Mesendoderm (in vitro differentiated cells): Measurements from ENCODE around the gene CDC42EP4.
"Not testable (repeated sequence)": the region's sequence is repeated elsewhere in the genome, so short reads cannot be mapped to it uniquely, and the experiment has no call there.

Experiments
- DNase-seq: peaks from one replicate; pipeline ENCODE4 v3.0.0; 2013
- H2AK5ac ChIP-seq: 2 replicates; pipeline ENCODE4 v1.6.1; 2013; ENCODE audit warnings: low read length, inconsistent platforms
- H2BK120ac ChIP-seq: 2 replicates; pipeline ENCODE4 v1.6.1; 2013; ENCODE audit warnings: low read depth, mild to moderate bottlenecking, low read length, moderate library complexity, mixed read lengths
- H2BK15ac ChIP-seq: replicated peaks from 2 replicates; pipeline ENCODE4 v1.6.1; 2013; ENCODE audit warnings: low read depth, mild to moderate bottlenecking, moderate library complexity
- H2BK5ac ChIP-seq: 2 replicates; pipeline ENCODE4 v1.6.1; 2013; ENCODE audit warnings: low read length, inconsistent platforms
- H3K18ac ChIP-seq: 2 replicates; pipeline ENCODE4 v1.6.1; 2013; ENCODE audit warnings: mild to moderate bottlenecking, low read length, mixed read lengths
- H3K23ac ChIP-seq: one replicate; pipeline ENCODE4 v1.6.1; 2013; ENCODE audit warnings: low read length
- H3K27ac ChIP-seq: 2 replicates; pipeline ENCODE4 v1.5.1; 2013; ENCODE audit warnings: low read depth, mild to moderate bottlenecking, inconsistent platforms, low read length, moderate library complexity
- H3K27me3 ChIP-seq: 2 replicates; pipeline ENCODE4 v1.6.1; 2013; ENCODE audit warnings: low read length, control low read depth, mild to moderate bottlenecking, inconsistent platforms; ENCODE audit not compliant: insufficient read depth, poor library complexity
- H3K36me3 ChIP-seq: 2 replicates; pipeline ENCODE4 v1.6.1; 2013; ENCODE audit warnings: low read length, inconsistent platforms; ENCODE audit not compliant: control insufficient read depth, insufficient read depth
- H3K4ac ChIP-seq: one replicate; pipeline ENCODE4 v1.6.1; 2013; ENCODE audit warnings: low read depth, mild to moderate bottlenecking, low read length, moderate library complexity
- H3K4me1 ChIP-seq: 2 replicates; pipeline ENCODE4 v1.6.1; 2013; ENCODE audit warnings: low read depth, low read length, inconsistent platforms; ENCODE audit not compliant: control insufficient read depth
- H3K4me2 ChIP-seq: 2 replicates; pipeline ENCODE4 v1.6.1; 2013; ENCODE audit warnings: low read length
- H3K4me3 ChIP-seq: 2 replicates; pipeline ENCODE4 v1.5.1; 2013; ENCODE audit warnings: mild to moderate bottlenecking, low read length
- H3K56ac ChIP-seq: one replicate; pipeline ENCODE4 v1.6.1; 2013; ENCODE audit warnings: low read length
- H3K79me1 ChIP-seq: 2 replicates; pipeline ENCODE4 v1.6.1; 2013; ENCODE audit warnings: low read length, inconsistent platforms
- H3K79me2 ChIP-seq: 2 replicates; pipeline ENCODE4 v1.6.1; 2013; ENCODE audit warnings: mild to moderate bottlenecking, low read length; ENCODE audit not compliant: control insufficient read depth, insufficient read depth
- H3K9ac ChIP-seq: 2 replicates; pipeline ENCODE4 v1.6.1; 2013; ENCODE audit warnings: low read length, inconsistent platforms
- H4K5ac ChIP-seq: one replicate; pipeline ENCODE4 v1.6.1; 2013; ENCODE audit warnings: low read length
- H4K8ac ChIP-seq: one replicate; pipeline ENCODE4 v1.6.1; 2013; ENCODE audit warnings: low read depth, mild to moderate bottlenecking, control low read depth, low read length, moderate library complexity
- WGBS: extraction: QIAGEN DNeasy Blood & Tissue Kit; methylation state at CpG from one replicate; pipeline ENCODE4 v1.1.7; 2013; ENCODE audit warnings: low lambda C conversion rate, missing lambda C conversion rate; ENCODE audit not compliant: insufficient coverage; ENCODE audit errors: extremely low coverage; 5-methylcytosine and 5-hydroxymethylcytosine counted together

CDC42EP4 gene

DNA sequence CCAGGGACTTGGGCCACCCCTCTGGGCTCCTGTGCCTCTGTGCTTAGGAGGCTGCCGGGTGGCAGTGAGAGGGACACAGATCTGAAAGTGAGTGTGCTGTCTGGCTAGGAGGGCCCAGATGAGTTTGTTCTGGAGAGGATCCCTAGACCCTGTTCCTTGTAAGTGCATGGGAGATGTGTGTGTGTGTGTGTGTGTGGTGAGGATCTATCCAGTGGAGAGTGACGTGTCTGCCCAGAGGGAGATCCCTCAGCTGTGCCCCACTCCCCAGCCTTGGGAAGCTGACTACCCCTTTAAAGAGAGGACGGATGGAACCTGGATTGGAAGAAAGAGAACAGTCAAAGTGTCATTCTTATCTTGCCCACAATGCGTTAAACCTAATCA is 25.5 kb upstream of the CDC42EP4 start:
- H2AK5ac ChIP-seq: no peak overlapping the region
- peaks cover 4% of the 10 kb centered on the region for H3K4me1 ChIP-seq
- H3K56ac ChIP-seq: no peak overlapping the region
- H2BK120ac ChIP-seq: no peak overlapping the region
- no peak overlapping the region for H3K18ac ChIP-seq
- no peak overlapping the region for H2BK15ac ChIP-seq
- no peaks in the 10 kb centered on the region for H3K27me3 ChIP-seq
- no CpG with 5 or more reads among the region's 4 CpGs for WGBS
- no peaks in the 10 kb centered on the region for H3K36me3 ChIP-seq
- DNase-seq: no peak
- H4K8ac ChIP-seq: no peak overlapping the region
- H3K4me2 ChIP-seq: no peak overlapping the region
- no peak overlapping the region for H3K23ac ChIP-seq
- no peaks in the 10 kb centered on the region for H3K79me2 ChIP-seq
- no peak overlapping the region for H4K5ac ChIP-seq
- no peak overlapping the region for H3K27ac ChIP-seq
- H3K79me1 ChIP-seq: no peaks in the 10 kb centered on the region
- H2BK5ac ChIP-seq: no peak overlapping the region
- no peak overlapping the region for H3K9ac ChIP-seq
- H3K4me3 ChIP-seq: no peak overlapping the region
- no peak overlapping the region for H3K4ac ChIP-seq

DNA sequence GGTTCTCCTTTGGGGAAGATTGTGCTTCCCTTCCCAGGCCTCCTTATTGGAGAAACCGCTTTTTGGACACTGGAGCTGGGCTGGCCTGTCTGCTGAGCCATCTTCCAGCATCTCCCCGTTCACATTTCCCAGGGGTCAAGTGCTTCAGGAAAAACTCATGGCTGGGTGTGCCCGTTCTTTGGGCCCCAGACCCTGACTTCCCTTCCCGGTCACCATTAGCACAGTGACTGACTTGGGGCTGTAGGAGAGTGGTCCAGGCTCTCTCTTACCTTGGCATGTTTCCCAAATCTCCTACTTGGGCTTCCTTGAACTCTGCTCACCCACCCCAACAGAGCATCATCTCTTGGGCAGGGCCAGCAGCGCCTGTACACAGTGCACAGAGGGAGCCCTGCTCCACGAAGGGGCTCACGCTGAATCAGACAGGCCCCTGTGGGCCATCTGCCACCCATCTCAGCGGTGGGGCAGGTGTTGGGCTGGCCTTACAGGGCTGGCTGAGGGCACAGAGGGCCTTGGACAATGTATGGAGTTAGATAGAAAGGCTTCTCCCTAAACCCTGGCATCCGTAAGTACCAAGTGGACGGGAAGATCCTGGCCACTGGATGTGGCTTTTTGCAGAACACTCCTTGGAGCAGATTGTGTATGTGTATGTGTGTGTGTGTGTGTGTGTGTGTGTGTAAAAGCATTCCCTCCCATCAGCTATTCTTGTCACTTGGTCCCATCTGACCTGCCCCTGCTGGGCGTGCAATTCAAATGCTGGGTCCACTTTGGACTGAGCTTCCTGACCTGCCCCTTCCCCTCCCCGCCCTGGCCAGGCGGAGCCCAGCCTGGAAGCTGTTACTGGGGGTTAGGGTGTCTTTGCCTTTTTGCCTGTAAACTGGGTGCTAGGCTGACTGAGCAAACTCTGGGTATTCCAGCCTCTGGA is 24.9 kb upstream of the CDC42EP4 start:
- Histone ChIP-seq H3K56ac (no peak overlapping the region), H3K27ac (no peak overlapping the region), H2AK5ac (no peak overlapping the region), H3K4me2 (no peak overlapping the region), H4K5ac (no peak overlapping the region), H3K4me1 (peaks cover 1% of the 10 kb centered on the region), H3K4me3 (no peak overlapping the region), H2BK5ac (no peak overlapping the region), H3K27me3 (no peaks in the 10 kb centered on the region), H3K18ac (no peak overlapping the region), H3K4ac (no peak overlapping the region), H2BK15ac (no peak overlapping the region), H3K23ac (no peak overlapping the region), H3K9ac (no peak overlapping the region), H4K8ac (no peak overlapping the region), H2BK120ac (no peak overlapping the region), H3K36me3 (no peaks in the 10 kb centered on the region), H3K79me2 (no peaks in the 10 kb centered on the region), H3K79me1 (no peaks in the 10 kb centered on the region)
- no CpG with 5 or more reads among the region's 13 CpGs for WGBS
- no peak for DNase-seq

DNA sequence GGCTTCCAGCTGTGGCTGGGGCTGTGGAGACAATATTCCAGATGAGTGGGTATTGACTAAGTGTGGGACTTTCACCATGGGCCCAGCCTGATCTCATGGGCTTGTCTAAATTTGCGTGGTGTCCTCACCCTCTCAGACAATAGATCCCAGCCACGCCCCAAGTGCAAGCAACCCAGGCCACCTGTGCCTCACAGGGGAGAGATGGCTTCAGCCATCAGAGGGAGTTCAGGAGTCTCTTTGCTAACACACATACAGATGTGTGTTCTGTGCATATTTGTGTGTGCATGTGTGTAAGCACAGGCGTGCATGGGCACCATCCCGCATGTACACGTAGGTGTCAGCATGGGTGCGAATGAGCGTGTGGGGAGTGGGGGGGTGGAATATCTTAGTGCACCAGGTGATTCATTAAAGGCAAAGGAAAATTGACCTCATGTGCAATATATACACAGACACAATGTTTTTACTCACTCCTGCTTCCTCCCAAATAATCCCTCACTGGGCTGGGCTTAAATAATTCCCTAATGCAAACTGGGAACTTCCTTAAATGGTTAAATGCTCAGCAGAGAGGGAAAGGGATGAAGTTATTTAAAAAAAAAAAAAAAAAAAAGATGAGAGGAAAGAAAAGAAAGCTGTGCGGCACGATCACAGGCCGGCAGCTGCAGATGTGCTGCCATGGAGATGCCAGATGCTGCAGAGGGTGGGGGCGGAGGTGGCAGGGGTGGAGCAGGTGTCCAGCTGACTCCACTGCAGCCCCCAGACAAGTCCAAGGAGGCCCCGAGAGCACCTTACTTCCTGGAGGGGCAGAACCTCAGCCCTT is 24.0 kb upstream of the CDC42EP4 start:
- Histone ChIP-seq H3K4ac (no peak overlapping the region), H2BK120ac (no peak overlapping the region), H3K23ac (no peak overlapping the region), H3K56ac (no peak overlapping the region), H4K5ac (no peak overlapping the region), H2BK15ac (no peak overlapping the region), H3K27ac (no peak overlapping the region), H3K4me3 (no peak overlapping the region), H2BK5ac (no peak overlapping the region), H3K36me3 (no peaks in the 10 kb centered on the region), H4K8ac (no peak overlapping the region), H3K27me3 (no peaks in the 10 kb centered on the region), H3K79me2 (no peaks in the 10 kb centered on the region), H3K18ac (no peak overlapping the region), H3K79me1 (no peaks in the 10 kb centered on the region), H2AK5ac (no peak overlapping the region), H3K4me1 (no peaks in the 10 kb centered on the region), H3K9ac (no peak overlapping the region), H3K4me2 (no peak overlapping the region)
- DNase-seq: no peak
- WGBS: no CpG with 5 or more reads among the region's 12 CpGs

DNA sequence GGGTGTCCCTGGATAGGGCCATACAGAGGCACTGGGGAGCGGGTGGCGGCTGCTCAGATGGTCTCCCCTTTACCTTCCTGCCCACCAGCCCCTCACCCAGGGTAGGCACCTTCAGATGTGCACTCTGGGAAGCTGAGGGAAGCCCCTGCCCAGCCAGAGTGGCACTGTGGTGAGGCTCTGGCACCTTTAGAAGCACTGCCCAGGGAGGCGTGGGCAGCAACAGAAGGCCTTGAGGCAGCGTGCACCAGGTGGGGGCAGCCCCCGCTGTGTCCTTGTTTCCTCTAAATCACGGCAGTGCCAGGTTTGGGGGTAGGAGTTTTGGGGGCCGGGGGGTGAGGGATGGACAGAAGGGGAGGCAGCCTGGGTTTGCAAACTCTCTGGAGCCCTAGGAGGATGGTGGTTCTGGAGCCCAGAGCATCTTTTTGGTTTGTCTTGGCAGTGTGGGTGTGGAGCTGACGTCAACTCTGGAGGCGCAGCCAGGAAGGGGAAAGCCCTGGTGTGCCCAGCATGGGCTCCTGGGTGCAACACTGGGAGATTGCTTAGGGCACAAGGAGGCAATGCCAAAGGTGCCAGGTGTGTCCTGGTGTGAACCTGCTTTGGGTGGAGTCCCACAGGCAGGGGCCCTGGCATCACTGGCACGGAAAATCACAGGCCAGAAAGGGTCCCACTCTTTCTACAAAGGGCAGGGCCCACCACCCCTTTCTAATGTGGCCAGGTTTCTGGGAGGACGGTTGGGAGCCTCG is 23.1 kb upstream of the CDC42EP4 start:
- H4K8ac ChIP-seq: no peak overlapping the region
- no peak overlapping the region for H3K9ac ChIP-seq
- no peak overlapping the region for H2BK120ac ChIP-seq
- H3K18ac ChIP-seq: no peak overlapping the region
- no peak overlapping the region for H3K4me3 ChIP-seq
- H3K27ac ChIP-seq: no peak overlapping the region
- H3K4me2 ChIP-seq: no peak overlapping the region
- H2BK15ac ChIP-seq: no peak overlapping the region
- no peak for DNase-seq
- H3K56ac ChIP-seq: no peak overlapping the region
- H3K36me3 ChIP-seq: no peaks in the 10 kb centered on the region
- H3K4me1 ChIP-seq: no peaks in the 10 kb centered on the region
- no peaks in the 10 kb centered on the region for H3K27me3 ChIP-seq
- H3K79me1 ChIP-seq: no peaks in the 10 kb centered on the region
- H2BK5ac ChIP-seq: no peak overlapping the region
- no CpG with 5 or more reads among the region's 12 CpGs for WGBS
- no peak overlapping the region for H4K5ac ChIP-seq
- no peak overlapping the region for H3K23ac ChIP-seq
- H2AK5ac ChIP-seq: no peak overlapping the region
- H3K79me2 ChIP-seq: no peaks in the 10 kb centered on the region
- H3K4ac ChIP-seq: no peak overlapping the region

DNA sequence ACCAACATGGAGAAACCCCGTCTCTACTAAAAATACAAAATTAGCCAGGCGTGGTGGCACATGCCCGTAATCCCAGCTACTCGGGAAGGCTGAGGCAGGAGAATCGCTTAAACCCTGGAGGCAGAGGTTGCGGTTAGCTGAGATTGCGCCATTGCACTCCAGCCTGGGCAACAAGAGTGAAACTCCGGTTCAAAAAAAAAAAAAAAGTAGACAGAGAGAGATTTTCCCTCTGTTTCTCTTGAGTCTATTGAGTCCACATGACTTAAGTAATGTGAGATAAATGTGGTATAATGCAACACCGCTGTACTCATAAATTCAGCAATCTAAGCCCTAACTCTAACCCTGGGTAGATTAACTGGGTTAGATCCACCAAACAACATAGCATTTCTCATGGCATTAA is 21.6 kb upstream of the CDC42EP4 start:
- not testable (repeated sequence) for H3K27me3 ChIP-seq, H3K9ac ChIP-seq, H3K4me2 ChIP-seq, H3K79me1 ChIP-seq, H3K4ac ChIP-seq, H3K36me3 ChIP-seq, H2AK5ac ChIP-seq, H3K4me1 ChIP-seq, H3K27ac ChIP-seq, H3K56ac ChIP-seq, H2BK5ac ChIP-seq, DNase-seq, H3K23ac ChIP-seq, H4K5ac ChIP-seq, H2BK120ac ChIP-seq, H3K79me2 ChIP-seq, H3K4me3 ChIP-seq, H3K18ac ChIP-seq, H2BK15ac ChIP-seq, H4K8ac ChIP-seq
- no CpG with 5 or more reads among the region's 9 CpGs for WGBS
